ENCODE data around the gene RAP2C.

DNA sequence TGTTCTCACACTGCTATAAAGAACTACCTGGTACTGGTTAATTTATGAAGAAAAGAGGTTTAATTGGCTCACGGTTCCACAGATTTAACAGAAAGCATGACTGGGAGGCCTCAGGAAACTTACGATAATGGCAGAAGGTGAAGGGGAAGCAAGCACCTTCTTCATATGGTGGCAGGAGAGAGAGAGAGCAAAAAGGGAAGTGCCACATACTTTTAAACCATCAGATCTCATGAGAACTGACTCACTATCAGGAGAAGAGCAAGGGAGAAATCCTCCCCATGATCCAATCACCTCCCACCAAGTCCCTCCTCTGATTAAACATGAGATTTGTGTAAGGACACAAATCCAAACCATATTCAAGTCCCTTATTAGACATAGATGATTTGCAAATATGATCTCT lies 12.3 kb upstream of the RAP2C start:
- TF ChIP-seq POLR2A (IDR thresholded peaks at IDR 0.05) (no peak), CTCF (IDR thresholded peaks at IDR 0.05) (no peak)

All from body of pancreas (tissue), 4 donors.